Lung microvascular endothelial cell (primary cell): ENCODE measurements around the gene SELENOO. TPM values are rescaled to one million over a fixed set of nuclear protein-coding genes. Genes with fewer than 3 reads are reported as not detected.

Experiments used
- DNase-seq, 2 donors: peaks; one replicate each; pipeline versions ENCODE4 v3.0.0 to v3.0.0-alpha.2; 2010; ENCODE audit warnings: low read depth in 2 of 2
- total RNA-seq: library from RNA; depleted of rRNA; stranded (reverse); fragments of >200 nt; gene quantifications from 2 replicates; pipeline ENCODE4 v1.2.1, GENCODE V29; 2014

Gene SELENOO
- total RNA-seq, 1 donor from 2014 or later, result 14.1 TPM

- DNase-seq, result no peak
Measured at GRCh38 chr22:50264946-50265669, 64.3 kb downstream of the SELENOO start.

GRCh38 chr22:50266994-50267393 is 66.2 kb downstream of the SELENOO start:
- DNase-seq, result no peak

Other genes starting within 250 kb of the SELENOO start
- gene PIM3, start 240.2 kb upstream of the SELENOO start, total RNA-seq, result 156 and 396 TPM in 2 replicates
- under 0.01 TPM in 1 of 2 replicates, not detected in the other for gene IL17REL, start 188.2 kb upstream of the SELENOO start, total RNA-seq
- gene TTLL8, start 142.7 kb upstream of the SELENOO start, total RNA-seq, result not detected in 2 replicates
- gene MLC1, start 115.6 kb upstream of the SELENOO start, total RNA-seq, result not detected in 2 replicates
- 22.7 and 44.2 TPM in 2 replicates for gene MOV10L1, start 111.0 kb upstream of the SELENOO start, total RNA-seq
- gene PANX2, start 30.3 kb upstream of the SELENOO start, total RNA-seq, result 0.40 and 0.44 TPM in 2 replicates
- 11.3 and 13.7 TPM in 2 replicates for gene TRABD, start 15.1 kb upstream of the SELENOO start, total RNA-seq
- 11.8 and 21.2 TPM in 2 replicates for gene TUBGCP6, start 44.0 kb downstream of the SELENOO start, total RNA-seq
- 9.4 and 11.3 TPM in 2 replicates for gene HDAC10, start 50.3 kb downstream of the SELENOO start, total RNA-seq
- 37.0 and 53.6 TPM in 2 replicates for gene MAPK12, start 60.7 kb downstream of the SELENOO start, total RNA-seq
- 16.3 and 21.8 TPM in 2 replicates for gene MAPK11, start 69.4 kb downstream of the SELENOO start, total RNA-seq
- gene PLXNB2, start 106.6 kb downstream of the SELENOO start, total RNA-seq, result 47.3 and 55.2 TPM in 2 replicates
- 0.65 and 1.8 TPM in 2 replicates for gene DENND6B, start 126.0 kb downstream of the SELENOO start, total RNA-seq
- gene PPP6R2, start 142.3 kb downstream of the SELENOO start, total RNA-seq, result 32.9 and 37.7 TPM in 2 replicates